Mesodermal cell (in vitro differentiated cells): ENCODE measurements around the gene TMEM141.
A peak's percentile ranks its signal among the peaks of the same experiment; 100 is the strongest.
"Not testable (repeated sequence)": the region's sequence is repeated elsewhere in the genome, so short reads cannot be mapped to it uniquely, and the experiment has no call there.

ENCODE experiments used
- H3K27ac ChIP-seq: 2 replicates; pipeline ENCODE4 v1.7.0; 2013; ENCODE audit warnings: mild to moderate bottlenecking, low read depth, low read length, moderate library complexity; ENCODE audit not compliant: severe bottlenecking
- H3K36me3 ChIP-seq: 2 replicates; pipeline ENCODE4 v1.7.1; 2013; ENCODE audit warnings: mild to moderate bottlenecking, low read length, moderate library complexity; ENCODE audit not compliant: control insufficient read depth, insufficient read depth
- H3K4me1 ChIP-seq: one replicate; pipeline ENCODE4 v1.7.1; 2013; ENCODE audit warnings: mild to moderate bottlenecking, low read length; ENCODE audit not compliant: insufficient read depth, control insufficient read depth, poor library complexity, severe bottlenecking
- H3K4me3 ChIP-seq: 2 replicates; pipeline ENCODE4 v1.7.0; 2013; ENCODE audit warnings: low read length, control low read depth, mild to moderate bottlenecking; ENCODE audit not compliant: insufficient read depth, poor library complexity, severe bottlenecking; ENCODE audit errors: extremely low read depth
- H3K9me3 ChIP-seq: 2 replicates; pipeline ENCODE4 v1.7.1; 2013; ENCODE audit warnings: mild to moderate bottlenecking, low read length, moderate library complexity; ENCODE audit not compliant: control insufficient read depth
- WGBS, 2 experiments: methylation state at CpG; one replicate each; pipeline ENCODE4 v1.1.5; 2013; ENCODE audit warnings: missing lambda C conversion rate in 2 of 2; ENCODE audit not compliant: insufficient coverage in 2 of 2; 5-methylcytosine and 5-hydroxymethylcytosine counted together

Gene TMEM141

DNA sequence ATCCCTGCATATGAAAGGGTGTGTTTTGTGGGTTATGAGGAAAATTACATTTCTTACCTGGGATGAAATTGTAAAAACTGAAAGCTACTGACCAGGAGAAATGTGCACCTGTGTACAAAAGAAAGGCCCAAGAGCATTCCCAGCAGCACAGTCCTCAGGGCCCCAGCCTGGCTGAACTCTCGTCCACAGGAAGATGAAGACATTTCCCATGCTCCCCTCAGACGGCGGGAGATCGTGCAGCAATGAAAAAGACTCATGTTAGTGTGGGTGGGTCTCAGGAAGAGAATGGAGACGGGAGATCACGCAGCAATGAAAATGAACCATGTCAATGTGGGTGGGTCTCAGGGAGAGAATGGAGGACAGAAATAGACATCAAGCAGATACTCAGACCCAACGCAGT, 14.2 kb upstream of the TMEM141 start:
- Histone ChIP-seq H3K9me3 (peaks cover 13% of the 10 kb centered on the region), H3K4me3 (no peak overlapping the region), H3K36me3 (no peaks in the 10 kb centered on the region), H3K4me1 (peaks cover 6% of the 10 kb centered on the region), H3K27ac (no peak overlapping the region)
- 92 to 93% methylated on average over 6 to 7 of the region's 7 CpGs for WGBS, 2 experiments

DNA sequence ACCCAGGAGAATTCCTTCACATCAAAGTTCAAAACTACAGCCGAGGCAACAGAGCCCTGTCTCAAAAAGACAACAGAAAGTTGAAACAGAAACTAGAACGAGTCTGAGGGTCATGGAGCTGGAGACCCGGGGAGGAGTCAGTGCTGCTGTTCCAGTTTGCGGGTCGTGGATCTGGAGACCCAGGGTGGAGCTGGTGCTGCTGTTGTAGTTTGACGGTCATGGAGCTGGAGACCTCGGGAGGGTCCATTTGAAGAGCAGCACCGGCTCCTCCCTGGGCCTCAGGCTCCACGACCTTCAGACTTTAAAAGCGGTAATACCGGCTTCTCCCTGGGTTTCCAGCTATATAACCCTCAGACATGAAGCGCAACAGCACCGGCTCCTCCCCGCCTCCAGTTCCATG, 13.8 kb upstream of the TMEM141 start:
- no peak overlapping the region for H3K27ac ChIP-seq
- peaks cover 6% of the 10 kb centered on the region for H3K4me1 ChIP-seq
- 78 to 83% methylated on average over 12 to 14 of the region's 14 CpGs for WGBS, 2 experiments
- H3K4me3 ChIP-seq = no peak overlapping the region
- H3K36me3 ChIP-seq = no peaks in the 10 kb centered on the region
- peaks cover 13% of the 10 kb centered on the region for H3K9me3 ChIP-seq

GRCh38 chr9:136779808-136780207, 11.3 kb upstream of the TMEM141 start:
- 69 to 73% methylated on average over 5 of the region's 5 CpGs for WGBS, 2 experiments
- Histone ChIP-seq H3K4me1 (peaks cover 9% of the 10 kb centered on the region), H3K4me3 (no peak overlapping the region), H3K27ac (peak overlapping the region; percentile 78), H3K9me3 (no peaks in the 10 kb centered on the region), H3K36me3 (no peaks in the 10 kb centered on the region)

- WGBS, 2 experiments = 91 to 100% methylated on average over 3 of the region's 3 CpGs
- no peaks in the 10 kb centered on the region for H3K36me3 ChIP-seq
- peaks cover 19% of the 10 kb centered on the region for H3K4me1 ChIP-seq
- no peak overlapping the region for H3K4me3 ChIP-seq
- no peaks in the 10 kb centered on the region for H3K9me3 ChIP-seq
- no peak overlapping the region for H3K27ac ChIP-seq
These were observed 8.7 kb upstream of the TMEM141 start for GRCh38 chr9:136782452-136782851.

- WGBS, 2 experiments = 62 to 75% methylated on average over 4 to 6 of the region's 9 CpGs
- Histone ChIP-seq H3K27ac (peak overlapping the region; percentile 71), H3K4me1 (peaks cover 33% of the 10 kb centered on the region), H3K9me3 (no peaks in the 10 kb centered on the region), H3K4me3 (no peak overlapping the region), H3K36me3 (no peaks in the 10 kb centered on the region)
These were observed 6.7 kb upstream of the TMEM141 start for GRCh38 chr9:136784249-136784996.

GRCh38 chr9:136784997-136785361, 6.2 kb upstream of the TMEM141 start:
- H3K4me3 ChIP-seq = no peak overlapping the region
- H3K36me3 ChIP-seq = no peaks in the 10 kb centered on the region
- H3K4me1 ChIP-seq = peaks cover 38% of the 10 kb centered on the region
- no peaks in the 10 kb centered on the region for H3K9me3 ChIP-seq
- 87 to 97% methylated on average over 4 to 5 of the region's 6 CpGs for WGBS, 2 experiments
- H3K27ac ChIP-seq = peak overlapping the region; percentile 71

- not testable (repeated sequence) for H3K9me3 ChIP-seq, H3K4me3 ChIP-seq, H3K27ac ChIP-seq, H3K36me3 ChIP-seq
- WGBS, 2 experiments = 93 to 94% methylated on average over 16 to 20 of the region's 23 CpGs
- peaks cover 38% of the 10 kb centered on the region for H3K4me1 ChIP-seq
These were observed 5.4 kb upstream of the TMEM141 start for GRCh38 chr9:136785565-136786355.

DNA sequence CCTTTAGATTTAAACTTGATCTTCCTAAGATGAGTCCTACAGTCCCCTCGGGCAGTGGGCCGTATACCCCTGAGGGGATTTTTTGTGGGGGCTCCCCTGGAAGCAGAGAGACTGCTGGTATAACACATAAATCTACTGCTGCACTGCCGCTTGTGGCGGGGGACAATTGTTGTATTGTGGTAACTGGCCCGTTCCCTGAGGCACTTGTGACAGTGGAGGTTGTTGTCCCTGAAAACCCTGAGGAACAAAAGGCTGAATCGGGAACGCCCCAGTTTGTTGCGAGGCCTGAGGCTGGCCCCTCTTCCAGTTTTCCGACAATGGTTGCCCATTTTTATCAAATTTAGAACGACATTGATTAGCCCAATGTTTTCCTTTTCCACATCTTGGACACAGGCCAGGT, 4.7 kb upstream of the TMEM141 start:
- H3K4me1 ChIP-seq = peaks cover 38% of the 10 kb centered on the region
- no peak overlapping the region for H3K4me3 ChIP-seq
- H3K27ac ChIP-seq = no peak overlapping the region
- no peaks in the 10 kb centered on the region for H3K9me3 ChIP-seq
- WGBS, 2 experiments = 86 to 89% methylated on average over 5 to 7 of the region's 10 CpGs
- no peaks in the 10 kb centered on the region for H3K36me3 ChIP-seq

GRCh38 chr9:136786983-136787382, 4.2 kb upstream of the TMEM141 start:
- not testable (repeated sequence) for H3K9me3 ChIP-seq, H3K36me3 ChIP-seq, H3K27ac ChIP-seq, H3K4me3 ChIP-seq
- H3K4me1 ChIP-seq = peaks cover 38% of the 10 kb centered on the region
- WGBS, 2 experiments = 55 to 57% methylated on average over 2 to 3 of the region's 4 CpGs

GRCh38 chr9:136787690-136788400, 3.3 kb upstream of the TMEM141 start:
- Histone ChIP-seq H3K9me3 (no peaks in the 10 kb centered on the region), H3K27ac (peak overlapping the region; percentile 95), H3K4me1 (peaks cover 38% of the 10 kb centered on the region), H3K4me3 (no peak overlapping the region), H3K36me3 (peaks cover 8% of the 10 kb centered on the region)
- 29 to 45% methylated on average over 12 to 16 of the region's 21 CpGs for WGBS, 2 experiments
